ENCODE results near the gene CWH43.

CWH43 gene

DNA sequence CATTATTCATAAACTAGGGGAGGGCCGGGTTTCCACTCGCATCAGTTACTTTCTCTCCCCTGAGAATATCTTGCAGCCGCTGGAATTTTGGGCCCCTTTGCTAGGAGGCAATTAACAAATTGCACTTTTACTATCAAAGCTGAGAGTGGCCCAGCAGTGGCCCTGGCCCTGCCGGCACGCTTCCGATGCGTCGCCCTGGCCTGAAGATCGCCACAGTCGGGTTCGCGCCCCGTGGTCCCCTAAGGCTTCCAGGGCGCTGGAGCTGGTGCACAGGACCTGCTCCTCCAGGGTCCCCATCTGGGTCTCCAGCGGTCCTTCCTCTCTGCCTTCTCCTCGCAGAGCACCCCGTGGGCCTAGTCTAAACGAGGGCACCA is 486 bp upstream of the CWH43 start:
- no peaks in the 10 kb centered on the region for H3K9me3 ChIP-seq (ENCODE audit: control insufficient read depth, low read length)
- no peak overlapping the region for H3K27ac ChIP-seq
- no peaks in the 10 kb centered on the region for H3K4me1 ChIP-seq
- H3K27me3 ChIP-seq (ENCODE audit: control insufficient read depth, insufficient read depth, low read length) = no peaks in the 10 kb centered on the region
- H3K4me3 ChIP-seq (ENCODE audit: low read depth, low read length) = no peak overlapping the region
- no peak overlapping the region for H3K9ac ChIP-seq
- TF ChIP-seq, protein P1, sequence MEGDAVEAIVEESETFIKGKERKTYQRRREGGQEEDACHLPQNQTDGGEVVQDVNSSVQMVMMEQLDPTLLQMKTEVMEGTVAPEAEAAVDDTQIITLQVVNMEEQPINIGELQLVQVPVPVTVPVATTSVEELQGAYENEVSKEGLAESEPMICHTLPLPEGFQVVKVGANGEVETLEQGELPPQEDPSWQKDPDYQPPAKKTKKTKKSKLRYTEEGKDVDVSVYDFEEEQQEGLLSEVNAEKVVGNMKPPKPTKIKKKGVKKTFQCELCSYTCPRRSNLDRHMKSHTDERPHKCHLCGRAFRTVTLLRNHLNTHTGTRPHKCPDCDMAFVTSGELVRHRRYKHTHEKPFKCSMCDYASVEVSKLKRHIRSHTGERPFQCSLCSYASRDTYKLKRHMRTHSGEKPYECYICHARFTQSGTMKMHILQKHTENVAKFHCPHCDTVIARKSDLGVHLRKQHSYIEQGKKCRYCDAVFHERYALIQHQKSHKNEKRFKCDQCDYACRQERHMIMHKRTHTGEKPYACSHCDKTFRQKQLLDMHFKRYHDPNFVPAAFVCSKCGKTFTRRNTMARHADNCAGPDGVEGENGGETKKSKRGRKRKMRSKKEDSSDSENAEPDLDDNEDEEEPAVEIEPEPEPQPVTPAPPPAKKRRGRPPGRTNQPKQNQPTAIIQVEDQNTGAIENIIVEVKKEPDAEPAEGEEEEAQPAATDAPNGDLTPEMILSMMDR (IDR thresholded peaks at IDR 0.05) = no peak
- H3K4me2 ChIP-seq (ENCODE audit: low read length) = peak overlapping the region; percentile 51
- no peak overlapping the region for H2AFZ ChIP-seq
- no peaks in the 10 kb centered on the region for H3K79me2 ChIP-seq
- no peaks in the 10 kb centered on the region for H3K36me3 ChIP-seq (ENCODE audit: control insufficient read depth, insufficient read depth, low read length)

DNA sequence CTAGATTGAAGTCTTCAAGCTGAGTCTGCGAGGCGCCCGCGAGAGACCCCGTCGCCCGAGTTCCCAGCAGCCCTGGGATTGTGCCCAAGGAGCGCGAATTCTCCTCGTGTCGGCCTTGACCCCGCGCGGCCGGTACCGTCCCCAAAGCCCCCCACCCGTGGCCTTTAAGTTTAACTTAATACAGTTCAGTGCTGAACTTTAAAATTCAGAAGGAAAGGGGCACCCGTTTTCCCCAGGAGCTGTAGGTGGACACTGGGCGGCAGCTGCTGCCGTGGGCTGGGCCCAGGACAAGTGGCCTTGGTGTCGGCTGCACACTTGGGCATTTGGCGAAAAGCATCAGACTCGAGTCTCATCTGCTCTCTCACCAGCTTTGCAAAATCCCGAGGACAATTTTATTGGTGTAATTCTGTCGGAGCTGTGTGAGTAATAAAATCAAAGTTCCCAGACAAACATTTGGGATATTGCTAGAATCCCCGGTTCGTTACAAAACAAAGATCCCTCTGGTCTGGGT is 634 bp downstream of the CWH43 start:
- H3K4me1 ChIP-seq = no peaks in the 10 kb centered on the region
- no peaks in the 10 kb centered on the region for H3K27me3 ChIP-seq (ENCODE audit: control insufficient read depth, insufficient read depth, low read length)
- no peaks in the 10 kb centered on the region for H3K9me3 ChIP-seq (ENCODE audit: control insufficient read depth, low read length)
- H3K4me3 ChIP-seq (ENCODE audit: low read depth, low read length) = no peak overlapping the region
- peak overlapping the region; percentile 51 for H3K4me2 ChIP-seq (ENCODE audit: low read length)
- TF ChIP-seq, protein P1 (IDR thresholded peaks at IDR 0.05) = no peak
- no peaks in the 10 kb centered on the region for H3K79me2 ChIP-seq
- no peak overlapping the region for H2AFZ ChIP-seq
- no peak overlapping the region for H3K27ac ChIP-seq
- no peaks in the 10 kb centered on the region for H3K36me3 ChIP-seq (ENCODE audit: control insufficient read depth, insufficient read depth, low read length)
- H3K9ac ChIP-seq = no peak overlapping the region

DNA sequence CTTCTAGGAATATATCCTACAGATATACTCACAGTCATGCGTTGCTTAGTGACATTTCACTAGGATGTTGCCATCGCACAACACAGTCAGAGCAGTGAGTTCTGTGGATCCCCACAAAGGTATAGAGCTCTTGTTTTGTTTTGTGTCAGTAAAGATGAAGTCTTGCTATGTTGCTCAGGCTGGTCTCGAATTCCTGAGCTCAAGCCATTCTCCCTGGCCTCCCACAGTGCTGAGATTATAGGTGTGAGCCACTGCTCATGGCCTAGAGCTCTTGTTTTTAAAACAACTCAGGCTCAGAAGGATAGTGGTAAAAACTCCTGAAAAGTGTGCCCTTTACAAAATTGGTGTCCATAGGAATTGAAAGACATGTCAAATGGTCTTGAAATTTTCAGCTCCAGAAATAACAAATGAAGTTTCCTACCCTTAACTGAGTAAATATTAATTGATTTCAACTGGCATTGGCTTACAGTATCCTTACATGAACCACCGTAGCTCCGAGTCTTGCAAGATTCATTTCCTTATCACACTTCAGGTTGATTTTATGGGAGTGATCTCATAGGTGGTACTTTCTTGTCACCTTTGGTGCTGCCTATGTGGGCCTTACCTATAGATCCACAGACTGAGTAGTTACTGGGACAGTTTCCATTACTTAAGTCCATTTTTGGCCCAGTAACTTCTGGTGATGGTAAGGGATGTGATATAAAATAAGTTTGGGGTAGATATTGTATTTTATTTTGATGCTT is 3.6 kb downstream of the CWH43 start:
- H3K4me3 ChIP-seq (ENCODE audit: low read depth, low read length) = no peak overlapping the region
- H3K36me3 ChIP-seq (ENCODE audit: control insufficient read depth, insufficient read depth, low read length) = no peaks in the 10 kb centered on the region
- no peaks in the 10 kb centered on the region for H3K4me1 ChIP-seq
- H3K9ac ChIP-seq = no peak overlapping the region
- no peak overlapping the region for H3K27ac ChIP-seq
- TF ChIP-seq, protein P1 (IDR thresholded peaks at IDR 0.05) = no peak
- H2AFZ ChIP-seq = no peak overlapping the region
- no peaks in the 10 kb centered on the region for H3K9me3 ChIP-seq (ENCODE audit: control insufficient read depth, low read length)
- H3K27me3 ChIP-seq (ENCODE audit: control insufficient read depth, insufficient read depth, low read length) = no peaks in the 10 kb centered on the region
- H3K79me2 ChIP-seq = no peaks in the 10 kb centered on the region
- no peak overlapping the region for H3K4me2 ChIP-seq (ENCODE audit: low read length)

DNA sequence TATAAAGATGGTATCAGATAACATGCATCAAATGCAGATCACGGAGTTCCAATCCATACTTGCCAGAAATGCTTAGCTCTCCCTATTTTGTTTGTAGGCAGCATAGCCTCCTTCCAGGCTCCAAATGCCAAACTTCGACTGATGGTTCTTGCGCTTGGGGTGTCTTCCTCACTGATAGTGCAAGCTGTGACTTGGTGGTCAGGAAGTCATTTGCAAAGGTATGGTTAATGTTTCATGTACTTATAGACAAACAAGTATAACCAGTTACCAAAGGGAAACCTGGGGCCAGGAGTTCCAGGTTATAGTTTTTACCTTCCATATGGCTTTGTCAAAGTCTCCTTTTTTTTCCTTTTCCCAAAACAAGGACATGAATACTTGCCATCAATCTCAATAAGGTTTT is 5.3 kb downstream of the CWH43 start:
- no peak overlapping the region for H3K9ac ChIP-seq
- H3K4me3 ChIP-seq (ENCODE audit: low read depth, low read length) = no peak overlapping the region
- TF ChIP-seq, protein P1 (IDR thresholded peaks at IDR 0.05) = no peak
- H3K79me2 ChIP-seq = no peaks in the 10 kb centered on the region
- no peak overlapping the region for H3K4me2 ChIP-seq (ENCODE audit: low read length)
- H3K27ac ChIP-seq = no peak overlapping the region
- H3K36me3 ChIP-seq (ENCODE audit: control insufficient read depth, insufficient read depth, low read length) = no peaks in the 10 kb centered on the region
- H3K4me1 ChIP-seq = no peaks in the 10 kb centered on the region
- no peaks in the 10 kb centered on the region for H3K27me3 ChIP-seq (ENCODE audit: control insufficient read depth, insufficient read depth, low read length)
- no peaks in the 10 kb centered on the region for H3K9me3 ChIP-seq (ENCODE audit: control insufficient read depth, low read length)
- H2AFZ ChIP-seq = no peak overlapping the region

DNA sequence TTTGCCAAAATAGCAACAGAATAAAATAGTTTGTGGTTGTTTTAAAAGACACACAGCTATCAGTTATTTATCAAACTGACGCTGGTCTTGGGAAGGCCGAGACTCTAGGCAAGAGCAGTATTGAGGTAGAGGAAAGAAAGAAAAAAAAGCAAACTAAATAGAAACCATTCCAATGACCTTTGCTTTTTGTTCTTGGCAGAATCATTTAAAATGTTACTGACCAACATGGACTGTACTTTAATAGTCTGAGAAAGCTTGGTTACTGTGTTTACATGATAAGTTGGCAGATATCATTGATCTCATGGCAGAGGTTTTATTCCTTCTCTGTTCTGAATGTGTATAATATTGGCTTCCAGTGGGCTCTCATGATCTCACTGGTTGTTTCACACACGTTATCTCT is 11.9 kb downstream of the CWH43 start:
- no peaks in the 10 kb centered on the region for H3K27me3 ChIP-seq (ENCODE audit: control insufficient read depth, insufficient read depth, low read length)
- H3K79me2 ChIP-seq = no peaks in the 10 kb centered on the region
- TF ChIP-seq, protein P1 (IDR thresholded peaks at IDR 0.05) = no peak
- H3K4me1 ChIP-seq = no peaks in the 10 kb centered on the region
- H3K4me3 ChIP-seq (ENCODE audit: low read depth, low read length) = no peak overlapping the region
- H3K27ac ChIP-seq = no peak overlapping the region
- H3K9ac ChIP-seq = no peak overlapping the region
- H2AFZ ChIP-seq = no peak overlapping the region
- H3K9me3 ChIP-seq (ENCODE audit: control insufficient read depth, low read length) = no peaks in the 10 kb centered on the region
- no peak overlapping the region for H3K4me2 ChIP-seq (ENCODE audit: low read length)
- no peaks in the 10 kb centered on the region for H3K36me3 ChIP-seq (ENCODE audit: control insufficient read depth, insufficient read depth, low read length)
